ENCODE data around the gene TMEM132A.

DNA sequence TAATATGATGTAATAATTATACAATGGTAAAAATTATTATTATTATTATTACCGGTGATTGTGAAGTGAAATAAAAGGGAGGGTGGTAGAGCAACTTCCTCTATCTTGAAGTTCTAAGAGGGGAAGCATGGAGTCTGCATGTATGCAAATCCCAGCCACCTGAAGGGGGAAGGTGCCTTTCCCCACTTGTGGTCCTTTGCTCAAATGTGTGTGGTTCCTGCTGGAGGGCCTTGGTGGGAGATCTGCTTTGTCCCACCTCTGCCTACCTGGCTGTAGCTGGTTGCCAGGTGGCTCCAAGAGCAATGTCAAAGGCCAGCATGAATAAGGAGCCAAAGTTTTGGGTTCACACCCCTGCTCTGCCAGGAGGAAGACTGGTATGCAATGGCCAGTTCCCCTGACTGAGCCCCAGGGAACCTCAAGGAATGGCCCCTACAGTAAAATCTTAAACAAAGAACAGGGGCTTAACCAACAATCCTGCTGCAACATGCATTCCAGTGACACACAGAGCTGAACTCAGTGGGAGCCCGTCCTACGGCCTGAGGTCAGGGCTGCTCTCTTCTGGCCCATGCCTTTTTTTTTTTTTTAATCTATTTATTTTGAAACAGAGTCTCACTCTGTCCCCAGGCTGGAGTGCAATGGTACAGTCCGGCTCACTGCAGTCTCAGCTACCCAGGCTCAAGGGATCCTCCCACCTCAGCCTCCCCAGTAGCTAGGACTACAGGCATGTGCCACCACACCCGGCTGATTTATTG lies 8.5 kb downstream of the TMEM132A start:
- TF ChIP-seq POLR2AphosphoS5 (IDR thresholded peaks at IDR 0.05; ENCODE audit: borderline replicate concordance, low read depth, low read length) (no peak), EZH2 (IDR thresholded peaks at IDR 0.05) (no peak)

Measured in SK-N-MC (cell line).